ENCODE measurements around the gene ACIN1. TPM values are rescaled to one million over a fixed set of nuclear protein-coding genes. Genes with fewer than 3 reads are reported as not detected.
A peak's percentile ranks its signal among the peaks of the same experiment; 100 is the strongest.

ACIN1 gene
- total RNA-seq, 4 donors from 2014 or later, result 78.7 to 217 (median 103) TPM

DNA sequence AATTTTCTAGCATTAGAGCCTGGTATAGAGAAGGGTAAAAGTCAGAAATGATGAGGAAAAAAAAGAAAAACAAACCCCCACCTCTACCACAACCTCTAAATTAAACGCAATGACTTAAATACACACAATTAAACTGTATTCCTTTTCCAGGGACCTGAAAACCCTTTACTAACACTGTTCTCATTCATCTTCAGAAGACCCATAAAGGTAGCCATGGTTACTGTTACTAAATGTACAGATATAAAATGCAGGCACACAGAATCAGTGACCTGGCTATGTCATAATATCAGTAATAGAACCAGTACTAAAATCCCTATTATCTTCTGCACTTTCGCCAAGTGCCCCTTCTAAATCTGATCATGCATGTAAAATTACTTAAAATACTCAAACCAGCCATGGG is 1.4 kb downstream of the ACIN1 start:
- 85% methylated on average over 2 of the region's 2 CpGs for WGBS
- DNase-seq (ENCODE audit: low spot score in 2 of 2), result no peak
- Histone ChIP-seq H3K27ac (no peak overlapping the region), H3K36me3 (peaks cover 51% of the 10 kb centered on the region), H3K4me3 (peak overlapping the region; percentile 74), H3K9me3 (no peaks in the 10 kb centered on the region), H3K4me1 (peaks cover 39% of the 10 kb centered on the region), H3K27me3 (no peaks in the 10 kb centered on the region)
- TF ChIP-seq POLR2AphosphoS5 (IDR thresholded peaks at IDR 0.05), result no peak
- no peak for TF ChIP-seq CTCF (IDR thresholded peaks at IDR 0.05)
- TF ChIP-seq POLR2A (IDR thresholded peaks at IDR 0.05), result no peak
- TF ChIP-seq EP300 (IDR thresholded peaks at IDR 0.05), result no peak

DNA sequence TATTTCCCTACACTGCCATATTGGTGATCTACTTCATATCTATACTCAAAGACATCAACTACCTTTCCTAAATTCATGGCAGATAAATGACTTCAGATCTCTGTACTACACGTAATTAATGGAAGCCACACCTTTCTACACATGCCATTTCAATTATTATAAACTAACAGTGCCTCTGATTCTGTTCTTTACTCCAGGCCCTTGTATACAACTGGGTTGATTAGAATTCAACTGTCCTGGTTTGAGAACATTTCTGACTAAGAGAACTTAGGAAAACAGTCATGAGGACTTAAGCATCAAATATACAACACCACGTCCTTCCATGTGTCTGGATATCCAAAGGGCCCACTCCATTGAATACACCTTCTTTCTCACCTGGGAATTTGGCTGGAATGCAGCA is 1.8 kb downstream of the ACIN1 start:
- WGBS, result 57% methylated on average over 2 of the region's 2 CpGs
- Histone ChIP-seq H3K4me3 (no peak overlapping the region), H3K9me3 (no peaks in the 10 kb centered on the region), H3K27me3 (no peaks in the 10 kb centered on the region), H3K4me1 (peaks cover 39% of the 10 kb centered on the region), H3K36me3 (peaks cover 51% of the 10 kb centered on the region), H3K27ac (no peak overlapping the region)
- DNase-seq (ENCODE audit: low spot score in 2 of 2), result no peak
- TF ChIP-seq POLR2A (IDR thresholded peaks at IDR 0.05) (no peak), POLR2AphosphoS5 (IDR thresholded peaks at IDR 0.05) (no peak), EP300 (IDR thresholded peaks at IDR 0.05) (no peak), CTCF (IDR thresholded peaks at IDR 0.05) (no peak)

GRCh38 chr14:23091294-23092225 is 3.4 kb downstream of the ACIN1 start:
- no peak overlapping the region for H3K27ac ChIP-seq
- TF ChIP-seq POLR2AphosphoS5 (IDR thresholded peaks at IDR 0.05), result no peak
- no peak for TF ChIP-seq EP300 (IDR thresholded peaks at IDR 0.05)
- no peak for TF ChIP-seq POLR2A (IDR thresholded peaks at IDR 0.05)
- no peak for TF ChIP-seq CTCF (IDR thresholded peaks at IDR 0.05)
- H3K4me3 ChIP-seq, result no peak overlapping the region
- H3K36me3 ChIP-seq, result peaks cover 60% of the 10 kb centered on the region
- no peaks in the 10 kb centered on the region for H3K9me3 ChIP-seq
- peaks cover 29% of the 10 kb centered on the region for H3K4me1 ChIP-seq
- no peaks in the 10 kb centered on the region for H3K27me3 ChIP-seq
- 82% methylated on average over 12 of the region's 12 CpGs for WGBS
- DNase-seq (ENCODE audit: low spot score in 2 of 2), result no peak

GRCh38 chr14:23090254-23090636 is 4.7 kb downstream of the ACIN1 start:
- Histone ChIP-seq H3K27ac (no peak overlapping the region), H3K4me1 (peaks cover 25% of the 10 kb centered on the region), H3K36me3 (peaks cover 73% of the 10 kb centered on the region), H3K9me3 (no peaks in the 10 kb centered on the region), H3K4me3 (no peak overlapping the region), H3K27me3 (no peaks in the 10 kb centered on the region)
- TF ChIP-seq CTCF (IDR thresholded peaks at IDR 0.05) (no peak), EP300 (IDR thresholded peaks at IDR 0.05) (no peak), POLR2A (IDR thresholded peaks at IDR 0.05) (no peak), POLR2AphosphoS5 (IDR thresholded peaks at IDR 0.05) (no peak)
- WGBS, result 67% methylated on average over 4 of the region's 4 CpGs
- no peak for DNase-seq (ENCODE audit: low spot score in 2 of 2)

DNA sequence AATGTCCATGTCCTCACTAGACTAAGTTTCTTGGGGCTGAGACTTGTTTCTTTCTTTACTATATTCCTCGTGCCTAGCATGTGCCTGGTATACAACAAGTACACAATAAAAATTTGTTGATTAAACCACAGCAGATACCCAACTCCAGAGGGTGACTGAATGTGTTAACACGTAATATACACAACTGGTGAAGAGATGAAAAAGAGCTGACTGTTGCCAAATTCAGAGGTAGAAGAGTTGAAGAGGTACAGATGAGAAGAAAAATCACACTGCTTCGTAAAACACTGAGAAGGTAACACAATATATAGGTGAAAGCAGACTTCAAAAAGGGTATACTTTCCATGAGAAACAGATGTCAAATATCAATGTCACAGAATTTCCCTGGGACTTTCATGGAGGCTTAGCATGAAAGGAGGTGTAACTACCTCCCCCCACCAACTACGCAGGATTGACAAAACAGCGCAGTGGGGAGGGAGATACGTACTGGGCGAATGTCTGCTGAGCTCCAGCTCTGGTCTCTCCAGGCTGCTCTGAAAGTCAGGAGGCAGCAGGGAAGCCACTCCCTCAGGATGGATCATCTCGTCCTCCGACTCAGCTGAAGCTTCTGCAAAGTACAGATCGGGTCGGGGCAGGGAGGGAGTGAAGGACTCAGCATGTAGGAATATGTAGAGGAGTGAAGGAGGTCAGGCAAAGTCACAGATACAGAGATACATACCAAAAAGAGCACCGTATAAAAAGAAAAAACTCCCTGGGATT is 5.3 kb downstream of the ACIN1 start:
- 91% methylated on average over 12 of the region's 12 CpGs for WGBS
- H3K4me3 ChIP-seq, result no peak overlapping the region
- TF ChIP-seq POLR2AphosphoS5 (IDR thresholded peaks at IDR 0.05) (no peak), POLR2A (IDR thresholded peaks at IDR 0.05) (no peak), CTCF (IDR thresholded peaks at IDR 0.05) (no peak), EP300 (IDR thresholded peaks at IDR 0.05) (no peak)
- H3K9me3 ChIP-seq, result no peaks in the 10 kb centered on the region
- H3K27me3 ChIP-seq, result no peaks in the 10 kb centered on the region
- H3K27ac ChIP-seq, result no peak overlapping the region
- no peak for DNase-seq (ENCODE audit: low spot score in 2 of 2)
- H3K4me1 ChIP-seq, result peaks cover 25% of the 10 kb centered on the region
- H3K36me3 ChIP-seq, result peaks cover 79% of the 10 kb centered on the region
